ENCODE results near the gene MTSS2. TPM values are rescaled to one million over a fixed set of nuclear protein-coding genes. Genes with fewer than 3 reads are reported as not detected.
A peak's percentile ranks its signal among the peaks of the same experiment; 100 is the strongest.
"Not testable (repeated sequence)": the region's sequence is repeated elsewhere in the genome, so short reads cannot be mapped to it uniquely, and the experiment has no call there.

The MTSS2 gene
- total RNA-seq, 2 donors from 2014 or later = 0.11 to 0.67 TPM

DNA sequence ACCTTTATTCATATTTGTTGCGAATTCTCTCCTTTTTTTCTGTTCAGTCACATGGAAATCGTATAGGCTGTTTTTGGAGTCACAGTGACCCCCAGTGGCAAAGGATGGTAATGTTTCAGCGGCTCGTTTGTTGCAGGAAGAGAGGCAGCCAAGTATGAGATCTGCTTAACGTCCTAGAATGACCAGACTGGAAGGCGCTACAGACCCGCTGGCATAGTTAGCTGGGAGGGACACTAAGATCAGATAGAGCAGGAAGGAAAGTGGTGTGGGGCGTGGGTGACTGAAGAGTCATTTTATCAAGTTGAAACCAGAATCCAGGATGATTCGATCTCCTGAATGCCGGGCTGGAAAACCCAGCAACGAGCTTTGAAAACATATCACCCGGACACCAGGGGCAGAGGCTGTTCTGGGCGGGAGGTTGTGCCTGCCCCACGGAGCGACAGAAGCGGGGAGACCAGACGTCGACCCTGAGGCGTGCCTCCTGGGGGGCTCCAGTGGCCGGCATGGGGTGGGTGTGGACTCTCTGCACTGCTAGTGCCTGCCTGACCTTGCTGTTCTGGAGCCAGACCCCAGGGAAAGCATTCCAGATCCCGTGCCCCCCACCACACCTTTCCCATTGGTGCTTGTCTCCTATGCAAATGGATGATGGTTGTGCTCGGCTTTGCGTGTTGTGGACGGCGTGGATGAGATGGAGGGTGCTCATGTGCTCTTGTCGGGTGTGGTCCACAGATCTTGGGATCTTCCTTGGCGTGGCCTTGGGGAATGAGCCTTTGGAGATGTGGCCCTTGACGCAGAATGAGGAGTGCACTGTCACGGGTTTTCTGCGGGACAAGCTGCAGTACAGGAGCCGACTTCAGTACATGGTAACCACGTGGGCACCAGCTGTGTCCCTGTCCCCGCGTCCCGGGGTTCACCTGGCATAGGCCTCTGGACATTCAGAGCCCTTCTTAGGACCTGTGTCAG is 31.8 kb downstream of the MTSS2 start:
- H3K27ac Mint-ChIP-seq = peak overlapping the region; percentile 48
- H3K9me3 Mint-ChIP-seq = no peaks in the 10 kb centered on the region
- H3K4me1 Mint-ChIP-seq = peaks cover 6% of the 10 kb centered on the region
- H3K4me3 Mint-ChIP-seq = peak overlapping the region; percentile 35
- peak; percentile 84 for ATAC-seq (replicated peaks)
- peaks cover 3% of the 10 kb centered on the region for H3K27me3 Mint-ChIP-seq
- H3K36me3 Mint-ChIP-seq (ENCODE audit: low read depth) = no peaks in the 10 kb centered on the region

DNA sequence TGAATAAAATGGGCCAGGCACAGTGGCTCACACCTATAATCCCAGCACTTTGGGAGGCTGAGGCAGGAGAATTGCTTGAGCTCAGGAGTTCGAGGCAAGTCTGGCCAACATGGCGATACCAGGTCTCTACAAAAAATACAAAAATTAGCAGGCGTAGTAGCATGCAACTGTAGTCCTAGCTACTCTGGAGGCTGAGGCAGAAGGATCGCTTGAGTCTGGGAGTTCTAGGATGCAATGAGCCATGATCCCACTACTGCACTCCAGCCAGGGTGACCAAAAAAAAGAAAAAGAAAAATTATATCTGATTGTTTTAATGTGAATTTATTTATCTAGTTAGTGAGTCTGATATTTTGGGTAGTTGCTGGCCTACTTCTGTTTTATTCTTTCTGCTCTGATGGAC is 32.4 kb downstream of the MTSS2 start:
- Mint-ChIP-seq H3K4me1 (peaks cover 6% of the 10 kb centered on the region), H3K27me3 (peaks cover 3% of the 10 kb centered on the region), H3K36me3 (ENCODE audit: low read depth) (no peaks in the 10 kb centered on the region), H3K9me3 (no peaks in the 10 kb centered on the region), H3K4me3 (peak overlapping the region; percentile 35), H3K27ac (peak overlapping the region; percentile 48)
- ATAC-seq (replicated peaks) = no peak

DNA sequence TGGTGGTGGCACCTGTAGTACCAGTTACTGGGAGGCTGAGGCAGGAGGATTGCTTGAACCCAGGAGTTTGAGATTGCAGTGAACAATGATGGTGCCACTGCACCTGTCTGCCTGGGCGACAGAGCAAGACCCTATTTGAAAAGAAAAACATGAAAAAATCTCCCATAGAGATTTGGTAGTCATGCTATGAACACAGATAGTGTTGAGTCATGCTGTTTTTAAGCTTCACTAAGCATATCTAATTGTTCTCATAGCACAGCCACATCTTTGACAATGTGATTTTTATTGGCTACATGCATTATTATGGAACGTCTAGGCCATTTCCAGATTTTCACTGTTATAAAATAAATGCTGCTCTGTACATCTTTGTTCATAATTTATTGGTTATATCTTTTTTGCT is 33.5 kb downstream of the MTSS2 start:
- H3K27me3 Mint-ChIP-seq = peaks cover 3% of the 10 kb centered on the region
- H3K4me1 Mint-ChIP-seq = peaks cover 6% of the 10 kb centered on the region
- no peak overlapping the region for H3K27ac Mint-ChIP-seq

DNA sequence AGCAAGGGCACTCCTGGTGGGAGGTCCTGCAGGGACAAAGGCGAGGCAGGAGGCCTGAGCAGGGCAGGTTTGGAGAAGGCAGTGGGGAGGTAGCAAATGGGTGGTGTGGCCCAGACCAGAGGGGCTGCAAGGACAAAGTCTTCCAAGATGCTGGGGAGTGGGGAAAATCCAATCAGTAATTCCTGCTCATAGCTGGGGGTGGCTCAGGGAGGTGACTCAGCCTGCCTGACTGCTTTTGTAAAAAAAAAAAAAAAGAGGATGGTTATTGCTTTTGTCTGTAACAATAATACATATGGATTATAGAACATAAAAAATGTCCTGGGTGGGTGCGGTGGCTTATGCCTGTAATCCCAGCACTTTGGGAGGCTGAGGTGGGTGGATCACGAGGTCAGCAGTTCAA is 34.3 kb downstream of the MTSS2 start:
- Mint-ChIP-seq H3K36me3 (ENCODE audit: low read depth) (no peaks in the 10 kb centered on the region), H3K27me3 (peaks cover 3% of the 10 kb centered on the region), H3K27ac (no peak overlapping the region)

More for the DNA sequence above, 33.5 kb downstream of the MTSS2 start:
- no peak for ATAC-seq (replicated peaks)
- Mint-ChIP-seq H3K36me3 (ENCODE audit: low read depth) (no peaks in the 10 kb centered on the region), H3K4me3 (no peak overlapping the region), H3K9me3 (no peaks in the 10 kb centered on the region)

DNA sequence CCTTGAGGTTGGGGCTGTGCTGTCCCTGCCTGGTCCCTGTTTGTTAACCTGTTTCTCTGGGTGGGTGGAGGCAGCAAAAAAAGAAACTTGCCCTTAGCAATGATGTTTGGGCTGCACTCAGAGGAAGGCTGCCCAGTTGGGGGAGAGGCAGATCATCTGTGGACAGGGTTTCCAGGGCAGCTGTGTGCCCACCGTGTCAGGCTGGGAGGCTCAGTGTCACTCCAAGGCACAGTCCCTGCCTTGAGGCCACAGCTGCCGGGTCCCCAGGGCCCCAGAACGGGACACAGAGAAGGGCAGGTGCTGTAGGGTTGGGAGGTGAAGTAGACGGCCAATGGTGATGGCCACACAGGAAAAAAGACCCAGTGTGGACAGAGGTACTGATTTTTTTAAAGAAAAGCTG is 35.6 kb downstream of the MTSS2 start:
- no peak overlapping the region for H3K27ac Mint-ChIP-seq
- ATAC-seq (replicated peaks) = no peak
- peaks cover 3% of the 10 kb centered on the region for H3K27me3 Mint-ChIP-seq
- no peaks in the 10 kb centered on the region for H3K9me3 Mint-ChIP-seq
- no peak overlapping the region for H3K4me3 Mint-ChIP-seq
- H3K36me3 Mint-ChIP-seq (ENCODE audit: low read depth) = no peaks in the 10 kb centered on the region
- H3K4me1 Mint-ChIP-seq = peaks cover 6% of the 10 kb centered on the region

More for the DNA sequence above, 34.3 kb downstream of the MTSS2 start:
- Mint-ChIP-seq H3K9me3 (no peaks in the 10 kb centered on the region), H3K4me1 (peaks cover 6% of the 10 kb centered on the region), H3K4me3 (no peak overlapping the region)
- no peak for ATAC-seq (replicated peaks)

DNA sequence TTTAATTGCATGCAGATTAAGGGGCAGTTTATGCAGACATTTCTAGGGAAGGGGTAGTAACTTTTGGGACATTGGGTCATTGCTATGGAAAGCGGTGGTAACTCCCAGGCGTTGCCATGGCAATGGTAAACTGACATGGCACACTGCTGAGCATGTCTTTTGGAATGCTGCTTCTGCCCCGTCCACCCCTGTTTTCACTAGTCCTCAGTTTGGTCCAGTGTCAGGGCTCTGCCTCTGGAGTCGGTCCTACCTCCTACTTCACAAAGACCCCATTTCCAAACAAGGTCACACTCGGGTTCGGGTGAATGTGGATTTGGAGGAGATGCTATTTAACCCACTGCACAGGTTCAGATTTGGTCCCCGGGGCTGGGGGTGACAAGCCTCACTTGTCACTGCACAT is 36.6 kb downstream of the MTSS2 start:
- H3K4me1 Mint-ChIP-seq = peaks cover 6% of the 10 kb centered on the region

DNA sequence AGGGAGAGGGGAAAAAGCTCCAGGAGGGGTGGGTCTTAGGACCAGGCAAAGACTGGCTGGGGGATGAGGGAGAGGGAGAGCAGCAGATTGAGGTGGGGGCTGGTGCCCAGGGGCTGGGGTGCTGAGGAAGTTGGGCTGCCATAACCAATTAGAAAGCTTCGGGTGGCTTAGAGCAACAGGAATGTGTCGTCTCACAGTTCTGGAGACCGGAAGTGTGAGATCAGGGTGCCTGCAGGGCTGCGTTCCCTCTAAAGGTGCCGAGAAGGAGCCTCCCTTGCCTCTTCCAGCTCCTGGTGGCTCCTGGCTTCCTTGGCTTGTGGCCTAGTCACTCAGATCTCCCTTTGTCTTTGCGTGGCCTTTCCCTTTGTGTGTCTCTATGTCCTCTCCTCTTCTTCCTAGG is 37.2 kb downstream of the MTSS2 start:
- Mint-ChIP-seq H3K4me3 (no peak overlapping the region), H3K9me3 (no peaks in the 10 kb centered on the region), H3K27me3 (no peaks in the 10 kb centered on the region), H3K36me3 (ENCODE audit: low read depth) (no peaks in the 10 kb centered on the region), H3K4me1 (peaks cover 1% of the 10 kb centered on the region), H3K27ac (no peak overlapping the region)
- no peak for ATAC-seq (replicated peaks)

More for the DNA sequence above, 36.6 kb downstream of the MTSS2 start:
- no peaks in the 10 kb centered on the region for H3K9me3 Mint-ChIP-seq
- no peak overlapping the region for H3K4me3 Mint-ChIP-seq
- no peak overlapping the region for H3K27ac Mint-ChIP-seq
- peaks cover 3% of the 10 kb centered on the region for H3K27me3 Mint-ChIP-seq
- H3K36me3 Mint-ChIP-seq (ENCODE audit: low read depth) = no peaks in the 10 kb centered on the region
- no peak for ATAC-seq (replicated peaks)

DNA sequence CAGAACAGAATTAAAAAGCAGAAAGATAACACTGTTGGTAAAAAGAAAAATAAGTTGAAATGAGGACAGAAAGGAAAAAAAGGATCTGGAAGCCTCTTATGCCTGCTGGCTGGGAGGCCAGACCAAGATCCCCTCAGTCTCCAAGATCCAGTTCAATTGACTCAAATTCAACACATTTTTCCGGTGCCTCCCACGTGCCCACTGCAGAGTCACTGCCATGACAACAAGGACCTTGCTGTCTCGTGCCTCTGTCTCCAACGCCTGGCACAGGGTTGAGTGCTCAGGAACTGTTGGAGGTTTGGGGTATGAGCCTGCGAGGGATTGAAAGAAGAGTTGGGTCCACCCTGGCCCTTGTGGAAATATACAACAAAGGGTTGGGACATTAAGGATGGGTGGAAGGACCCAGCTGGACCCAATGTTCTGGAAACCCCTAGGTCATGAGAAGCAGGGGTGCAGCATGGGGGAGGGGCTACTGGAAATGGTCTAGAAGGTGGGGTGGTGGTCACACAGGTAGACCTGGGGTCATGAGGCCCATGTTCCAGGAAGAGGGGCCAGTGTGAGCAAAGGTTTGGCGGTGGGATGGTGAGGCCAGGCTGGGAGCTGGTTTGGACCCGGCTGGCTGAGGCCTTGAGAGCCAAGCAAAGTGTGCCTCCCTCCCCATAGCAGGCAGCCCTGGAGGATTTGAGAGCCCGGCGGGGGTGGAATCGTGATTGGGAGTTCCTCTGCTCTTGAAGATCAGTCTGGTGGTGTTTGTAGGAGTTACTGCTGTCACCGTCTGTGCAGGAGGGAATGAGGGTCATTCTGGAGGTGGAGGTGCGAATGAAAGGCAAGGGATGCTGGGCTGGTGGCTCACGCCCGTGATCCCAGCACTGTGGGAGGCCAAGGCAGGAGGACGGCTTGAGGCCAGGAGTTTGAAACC is 38.2 kb downstream of the MTSS2 start:
- Mint-ChIP-seq H3K27me3 (peaks cover under 1% of the 10 kb centered on the region), H3K4me3 (no peak overlapping the region), H3K4me1 (no peaks in the 10 kb centered on the region), H3K36me3 (ENCODE audit: low read depth) (no peaks in the 10 kb centered on the region), H3K27ac (no peak overlapping the region), H3K9me3 (no peaks in the 10 kb centered on the region)
- ATAC-seq (replicated peaks) = no peak

DNA sequence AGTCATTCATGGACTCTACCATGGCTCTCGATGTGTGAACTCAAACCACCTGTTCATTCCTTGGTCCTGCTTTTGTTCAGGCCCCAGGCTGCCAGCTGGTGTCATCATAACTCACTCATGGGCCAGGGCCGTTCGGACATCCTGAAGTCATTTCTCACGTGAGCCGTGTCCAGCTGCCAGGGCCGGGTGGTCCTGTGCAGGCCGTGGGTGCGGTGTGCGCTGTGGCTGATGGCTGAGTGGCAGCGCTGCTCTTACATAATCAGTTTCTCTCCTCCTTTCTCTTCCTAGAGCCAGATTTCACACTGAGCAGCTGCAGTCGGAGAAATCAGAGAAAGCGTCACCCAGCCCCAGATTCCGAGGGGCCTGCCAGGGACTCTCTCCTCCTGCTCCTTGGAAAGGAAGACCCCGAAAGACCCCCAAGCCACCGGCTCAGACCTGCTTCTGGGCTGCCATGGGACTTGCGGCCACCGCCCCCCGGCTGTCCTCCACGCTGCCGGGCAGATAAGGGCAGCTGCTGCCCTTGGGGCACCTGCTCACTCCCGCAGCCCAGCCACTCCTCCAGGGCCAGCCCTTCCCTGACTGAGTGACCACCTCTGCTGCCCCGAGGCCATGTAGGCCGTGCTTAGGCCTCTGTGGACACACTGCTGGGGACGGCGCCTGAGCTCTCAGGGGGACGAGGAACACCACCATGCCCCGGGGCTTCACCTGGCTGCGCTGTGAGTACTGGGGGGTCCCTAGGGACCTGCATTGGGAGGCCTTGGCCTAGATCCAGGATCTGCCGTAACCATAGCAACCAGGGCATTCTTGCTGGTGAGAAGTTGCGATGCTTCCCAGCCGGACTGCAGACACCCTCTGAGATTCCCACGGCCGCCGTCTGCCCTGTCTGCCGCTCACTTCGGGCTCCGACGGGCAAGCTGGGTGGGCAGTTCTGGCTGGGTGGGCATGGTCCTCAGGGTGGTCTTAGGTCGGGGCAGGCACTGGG is 39.3 kb downstream of the MTSS2 start, which contains the start of gene IL34:
Gene IL34, plus strand, starts transcription at position 300 of the 982 bp plus-strand sequence. Its CDS starts 389 bp downstream, at position 689.
- Mint-ChIP-seq H3K36me3 (ENCODE audit: low read depth) (no peaks in the 10 kb centered on the region), H3K27me3 (peaks cover 8% of the 10 kb centered on the region), H3K9me3 (no peaks in the 10 kb centered on the region), H3K27ac (no peak within 1 kb of the TSS), H3K4me1 (no peaks in the 10 kb centered on the region), H3K4me3 (no peak within 1 kb of the TSS)
- ATAC-seq (replicated peaks) = no peak

DNA sequence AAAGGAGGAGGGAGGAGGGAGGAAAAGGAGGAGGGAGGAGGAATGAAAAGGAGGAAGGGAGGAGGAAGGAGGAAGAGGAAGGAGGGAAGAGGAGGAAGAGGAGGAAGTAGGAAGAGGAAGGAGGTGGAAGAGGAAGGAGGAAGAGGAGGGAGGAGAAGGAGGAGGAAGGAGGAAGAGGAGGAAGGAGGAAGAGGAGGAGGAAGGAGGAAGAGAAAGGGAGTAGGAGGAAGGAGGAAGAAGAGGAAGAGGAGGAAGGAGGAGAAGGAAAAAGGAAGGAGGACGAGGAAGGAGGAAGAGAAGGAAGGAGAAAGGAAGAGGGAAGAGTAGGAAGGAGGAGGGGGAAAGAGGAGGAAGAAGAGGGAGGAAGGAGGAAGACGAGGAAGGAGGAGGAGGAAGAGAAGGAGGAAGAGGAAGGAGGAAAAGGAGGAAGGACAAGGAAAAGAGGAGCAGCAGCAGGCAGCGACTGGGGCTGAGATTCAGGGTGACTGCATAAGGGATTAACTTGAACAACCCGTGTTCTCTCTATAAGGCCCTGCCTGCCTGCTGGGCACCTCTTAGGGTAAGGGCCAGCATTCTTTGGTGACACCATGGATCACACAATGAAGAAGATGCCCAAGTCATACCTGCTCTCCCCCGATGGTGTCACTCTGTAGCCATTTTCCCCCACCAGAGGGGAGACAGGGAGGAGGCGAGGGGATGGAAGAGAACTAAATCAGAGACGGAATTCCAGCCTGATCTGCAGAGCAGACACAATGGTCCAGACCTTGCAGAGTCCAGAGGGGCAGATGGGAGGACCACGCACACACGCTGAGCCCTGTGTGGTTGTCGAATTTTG is 40.9 kb downstream of the MTSS2 start:
- Mint-ChIP-seq H3K27ac (no peak overlapping the region), H3K36me3 (ENCODE audit: low read depth) (no peaks in the 10 kb centered on the region), H3K4me1 (no peaks in the 10 kb centered on the region), H3K9me3 (no peaks in the 10 kb centered on the region), H3K4me3 (no peak overlapping the region), H3K27me3 (peaks cover 10% of the 10 kb centered on the region)
- ATAC-seq (replicated peaks) = no peak

DNA sequence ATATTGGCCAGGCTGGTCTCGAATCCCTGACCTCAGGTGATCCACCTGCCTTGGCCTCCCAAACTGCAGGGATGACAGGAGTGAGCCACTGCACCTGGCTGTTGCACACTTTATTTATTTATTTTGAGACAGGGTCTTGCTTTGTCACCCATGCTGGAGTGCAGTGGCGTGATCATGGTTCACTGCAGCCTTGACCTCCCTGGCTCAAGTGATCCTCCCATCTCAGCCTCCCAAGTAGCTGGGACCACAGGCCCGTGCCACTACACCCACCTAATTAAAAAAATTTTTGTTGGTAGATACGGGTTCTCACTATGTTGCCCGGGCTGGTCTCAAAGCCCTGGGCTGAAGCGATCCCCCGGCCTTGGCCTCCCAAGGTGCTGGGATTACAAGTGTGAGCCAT is 42.6 kb downstream of the MTSS2 start:
- H3K36me3 Mint-ChIP-seq (ENCODE audit: low read depth); H3K27ac Mint-ChIP-seq; ATAC-seq (replicated peaks); H3K9me3 Mint-ChIP-seq; H3K4me3 Mint-ChIP-seq; H3K4me1 Mint-ChIP-seq: not testable (repeated sequence)
- peaks cover 10% of the 10 kb centered on the region for H3K27me3 Mint-ChIP-seq

DNA sequence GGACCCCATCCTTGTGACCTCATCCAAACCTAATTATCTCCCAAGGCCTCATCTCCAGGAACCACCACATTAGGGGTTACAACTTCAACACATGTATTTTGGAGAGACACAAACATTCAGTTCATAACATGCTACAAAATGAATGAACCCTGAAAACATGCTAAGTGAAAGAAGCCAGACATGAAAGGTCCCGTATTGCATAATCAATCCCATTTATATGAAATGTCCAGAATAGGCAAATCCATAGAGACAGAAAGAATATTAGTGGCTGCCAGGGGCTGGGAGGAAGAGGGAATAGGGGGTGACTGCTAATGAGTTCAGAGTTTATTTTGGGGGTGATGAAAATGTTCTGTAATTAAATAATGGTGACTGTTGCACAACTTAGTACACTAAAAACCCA is 43.2 kb downstream of the MTSS2 start:
- H3K27me3 Mint-ChIP-seq = peaks cover 10% of the 10 kb centered on the region
- H3K36me3 Mint-ChIP-seq (ENCODE audit: low read depth) = no peaks in the 10 kb centered on the region
- no peak overlapping the region for H3K4me3 Mint-ChIP-seq
- ATAC-seq (replicated peaks) = no peak
- no peak overlapping the region for H3K27ac Mint-ChIP-seq
- no peaks in the 10 kb centered on the region for H3K4me1 Mint-ChIP-seq
- H3K9me3 Mint-ChIP-seq = no peaks in the 10 kb centered on the region

Measured in activated T-helper 17 cell treated with anti-CD3 and anti-CD28 coated beads, Interleukin-2, amount 50 U/mL, for 72 hours (primary cell).